HG03139 (cell line): ENCODE data around the gene ARL8B.
"Not testable (repeated sequence)": the region's sequence is repeated elsewhere in the genome, so short reads cannot be mapped to it uniquely, and the experiment has no call there.

Experiments
- ATAC-seq: cut with Tn5 transposase; IDR thresholded peaks from one replicate; pipeline ENCODE4 v1.9.1; 2021; ENCODE audit not compliant: unreplicated experiment

Gene ARL8B

DNA sequence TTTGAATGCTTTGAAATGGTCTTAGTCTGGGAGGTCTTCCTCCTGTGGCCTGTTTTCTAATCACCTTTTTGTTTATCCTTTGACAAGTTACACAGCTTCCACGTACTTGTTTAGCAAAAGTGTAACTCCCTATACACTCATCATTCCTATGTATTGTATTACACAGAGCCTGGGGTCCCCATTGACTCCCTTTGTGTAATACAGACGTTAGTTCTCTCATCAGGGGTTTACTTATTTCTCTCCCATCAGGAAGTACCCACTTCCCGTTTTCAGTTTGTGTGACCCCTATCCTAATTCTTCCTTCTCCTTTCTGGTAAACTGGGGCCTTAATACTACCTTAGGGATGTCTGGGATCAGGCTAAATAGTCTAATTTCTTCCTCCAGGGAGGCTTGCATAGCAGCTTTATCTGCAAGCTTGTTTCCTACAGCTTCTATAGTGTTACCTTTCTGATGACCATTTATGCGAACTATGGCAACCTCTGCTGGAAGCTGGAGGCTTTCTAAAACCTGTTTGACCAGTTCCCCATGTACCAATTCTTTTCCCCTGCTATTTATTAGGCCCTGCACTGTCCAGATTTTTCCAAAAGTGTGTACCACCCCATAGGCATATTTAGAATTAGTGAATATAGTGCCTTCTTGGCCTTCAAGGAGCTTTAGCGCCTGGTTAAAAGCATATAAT is 22.4 kb downstream of the ARL8B start:
- no peak for ATAC-seq

DNA sequence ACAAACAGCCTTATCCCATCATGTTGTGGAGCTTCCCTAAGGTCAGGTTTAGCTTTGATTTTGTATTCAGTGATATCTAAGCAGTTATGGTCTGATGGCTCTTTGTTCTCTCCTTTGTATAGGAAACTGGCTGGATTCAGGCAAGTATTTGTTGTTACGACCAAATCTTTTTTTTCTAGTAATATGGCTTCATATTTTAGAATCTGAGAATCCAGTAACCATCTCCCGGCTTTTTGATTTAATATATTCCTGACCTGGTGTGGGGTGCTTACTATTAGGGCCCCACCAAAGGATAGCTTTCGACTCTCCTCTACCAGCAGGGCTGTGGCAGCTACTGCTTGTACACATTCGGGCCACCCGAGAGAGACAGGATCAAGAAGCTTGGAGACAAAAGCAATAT is 23.0 kb downstream of the ARL8B start:
- no peak for ATAC-seq

DNA sequence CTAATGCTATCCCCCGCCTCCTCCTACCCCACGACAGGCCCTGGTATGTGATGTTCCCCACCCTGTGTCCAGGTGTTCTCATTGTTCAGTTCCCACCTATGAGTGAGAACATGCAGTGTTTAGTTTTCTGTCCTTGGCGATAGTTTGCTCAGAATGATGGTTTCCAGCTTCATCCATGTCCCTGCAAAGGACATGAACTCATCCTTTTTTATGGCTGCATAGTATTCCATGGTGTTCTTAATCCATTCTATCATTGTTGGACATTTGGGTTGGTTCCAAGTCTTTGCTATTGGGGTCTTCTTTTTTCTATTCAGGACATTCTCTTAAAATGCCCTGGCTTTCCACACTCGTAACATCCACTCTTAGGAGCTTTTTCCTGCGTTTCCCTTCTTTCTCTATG is 25.1 kb downstream of the ARL8B start:
- not testable (repeated sequence) for ATAC-seq

DNA sequence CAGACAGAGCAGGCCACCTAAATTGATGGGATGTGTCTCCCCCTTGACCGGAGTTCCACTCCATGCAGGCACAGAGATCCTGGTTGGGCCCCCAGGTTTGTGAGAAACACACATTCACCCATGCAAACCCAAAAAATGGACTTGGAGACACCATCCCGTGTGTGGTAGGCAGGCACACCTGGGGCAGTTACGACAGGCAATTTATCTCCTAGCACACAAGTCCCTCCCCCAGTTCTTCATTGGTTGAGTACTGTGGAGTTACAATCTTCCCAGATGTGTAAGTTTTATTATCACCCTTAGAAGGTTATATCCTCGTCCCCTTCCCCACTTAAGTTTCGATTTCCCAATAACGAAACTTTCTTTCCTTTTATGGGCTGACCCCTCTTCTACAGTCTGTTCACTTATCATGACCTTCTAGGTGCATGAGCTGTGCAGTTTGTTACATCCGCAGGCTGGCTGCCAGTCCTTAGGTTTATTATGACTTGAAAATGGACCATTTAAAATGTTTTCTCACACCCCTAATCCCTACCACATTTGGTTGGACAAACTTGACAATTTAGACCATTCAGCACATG is 27.3 kb downstream of the ARL8B start:
- ATAC-seq, result no peak

DNA sequence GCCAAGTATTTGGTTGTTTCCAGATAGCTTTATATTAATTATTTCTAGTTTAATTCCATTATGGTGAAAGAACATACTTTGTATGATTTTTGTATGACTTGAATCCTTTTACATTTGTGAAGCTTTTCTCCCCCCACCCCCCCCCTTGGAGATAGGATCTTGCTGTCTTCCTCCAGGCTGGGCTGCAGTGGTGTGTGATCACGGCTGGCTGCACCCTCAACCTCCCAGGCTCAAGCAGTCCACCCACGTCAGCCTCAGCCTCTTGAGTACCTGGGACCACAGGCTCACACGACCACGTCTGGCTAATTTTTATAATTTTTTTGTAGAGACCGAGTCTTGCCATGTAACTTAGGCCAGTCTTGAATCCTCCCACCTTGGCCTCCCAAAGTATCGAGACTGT is 29.5 kb downstream of the ARL8B start:
- no peak for ATAC-seq

DNA sequence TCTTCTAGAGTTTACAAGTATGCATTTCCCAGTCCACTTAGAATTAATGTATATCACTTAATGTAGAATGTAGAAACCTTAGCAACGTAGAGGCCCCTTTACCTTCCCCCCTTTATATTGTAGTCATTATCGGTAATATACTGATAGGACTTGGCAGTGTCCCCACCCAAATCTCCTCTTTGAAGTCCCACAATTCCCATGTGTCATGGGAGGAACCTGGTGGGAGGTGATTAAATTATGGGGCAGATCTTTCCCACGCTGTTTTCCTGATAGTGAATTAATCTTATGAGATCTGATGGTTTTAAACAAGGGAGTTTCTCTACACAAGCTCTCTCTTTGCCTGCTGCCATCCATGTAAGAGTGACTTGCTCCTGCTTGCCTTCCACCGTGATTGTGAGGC is 31.0 kb downstream of the ARL8B start:
- ATAC-seq, result no peak

DNA sequence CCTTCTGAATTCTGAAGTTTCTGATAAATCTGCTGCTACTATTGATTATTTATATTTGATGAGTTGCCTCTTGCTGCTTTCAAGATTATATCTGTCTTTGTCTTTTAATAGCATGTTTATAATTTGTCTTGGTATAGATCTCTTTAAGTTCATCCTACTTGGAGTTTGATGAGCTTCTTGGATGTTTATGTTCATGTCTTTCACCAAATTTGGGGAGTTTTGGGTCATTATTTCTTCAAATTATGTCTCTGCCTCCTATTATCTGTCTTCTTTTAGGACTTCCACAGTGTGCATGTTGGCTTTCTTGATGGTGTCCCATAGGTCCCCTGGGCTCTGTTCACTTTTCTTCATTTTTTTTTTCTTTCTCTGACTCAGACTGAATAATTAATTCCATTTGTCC is 33.1 kb downstream of the ARL8B start:
- ATAC-seq, result no peak

DNA sequence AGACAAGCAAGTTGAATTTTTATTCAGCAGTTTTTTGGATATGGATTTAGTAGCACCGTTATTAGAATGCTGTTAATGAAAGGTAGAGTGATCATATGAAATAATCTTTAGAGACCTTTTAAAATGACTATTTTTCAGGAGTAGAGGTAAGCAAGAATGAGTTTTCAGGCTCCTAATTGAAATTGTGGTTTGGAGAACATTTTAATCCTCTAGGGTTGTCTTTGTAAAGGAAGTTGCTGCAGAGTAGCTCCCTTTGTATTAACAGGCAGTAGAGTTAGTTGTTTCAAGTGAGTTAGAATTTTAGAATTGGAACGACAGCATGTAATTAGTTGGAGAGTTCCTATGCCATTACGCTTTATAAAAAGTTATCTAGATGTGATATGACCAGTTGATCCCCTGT is 38.2 kb downstream of the ARL8B start:
- ATAC-seq, result no peak

DNA sequence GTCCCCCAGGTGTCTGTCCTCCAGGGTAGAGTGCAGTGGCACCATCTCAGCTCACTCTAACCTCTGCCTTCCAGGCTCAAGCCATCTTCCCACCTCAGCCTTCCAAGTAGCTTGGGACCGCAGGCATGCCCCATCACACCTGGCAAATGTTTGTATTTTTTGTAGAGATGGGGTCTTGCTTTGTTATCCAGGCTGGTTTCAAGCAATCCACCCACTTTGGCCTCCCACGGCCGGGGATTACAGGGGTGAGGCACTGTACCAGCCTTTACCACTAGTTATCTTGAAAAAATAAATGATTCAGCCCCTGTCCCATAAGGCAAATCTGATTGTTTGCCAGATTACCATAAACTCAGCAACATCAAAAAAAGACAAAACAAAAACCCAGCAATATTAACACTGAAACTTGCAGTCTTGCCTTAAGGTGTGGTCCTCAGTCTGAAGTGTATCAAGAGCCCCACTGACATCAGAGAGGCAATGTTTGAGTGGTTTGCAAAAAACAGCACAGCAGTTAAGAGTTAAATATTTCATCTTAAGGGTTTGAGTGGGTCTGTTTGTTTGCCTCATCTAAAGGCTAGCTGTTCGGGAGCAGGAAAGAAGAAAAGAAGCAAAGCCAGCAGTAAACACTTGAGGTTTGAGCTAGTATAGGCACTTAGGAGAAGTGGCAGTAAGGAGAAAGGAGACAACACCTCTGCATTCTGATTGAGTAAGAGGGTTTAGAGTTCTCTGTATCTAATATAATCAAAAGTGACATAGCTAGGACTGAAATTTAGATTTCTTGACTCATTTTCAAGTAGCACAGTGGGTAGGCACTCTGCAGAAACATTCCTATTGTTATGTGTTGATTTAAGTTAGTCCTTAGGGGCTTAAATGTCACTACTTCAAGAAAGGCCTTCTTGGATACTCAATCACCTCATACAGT is 39.1 kb downstream of the ARL8B start:
- no peak for ATAC-seq

DNA sequence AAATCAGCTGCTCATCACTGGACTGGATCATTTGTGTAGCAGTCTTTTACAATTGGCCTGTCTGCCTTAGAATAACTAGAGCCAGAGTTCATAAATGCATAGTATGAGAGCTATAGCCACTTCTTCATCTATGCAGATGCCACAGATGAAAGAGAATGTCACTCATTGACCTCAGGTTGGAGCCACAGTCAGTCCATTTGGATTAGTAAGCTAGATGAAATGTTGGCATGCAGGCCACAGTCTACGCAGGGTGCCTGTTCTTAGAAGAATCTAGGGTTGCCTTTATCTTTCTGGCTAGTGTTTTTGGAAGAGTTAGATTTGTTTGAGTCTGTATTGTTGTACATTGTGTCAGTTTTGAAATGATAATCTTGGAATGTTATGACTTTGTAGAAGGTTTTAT is 40.0 kb downstream of the ARL8B start:
- no peak for ATAC-seq

DNA sequence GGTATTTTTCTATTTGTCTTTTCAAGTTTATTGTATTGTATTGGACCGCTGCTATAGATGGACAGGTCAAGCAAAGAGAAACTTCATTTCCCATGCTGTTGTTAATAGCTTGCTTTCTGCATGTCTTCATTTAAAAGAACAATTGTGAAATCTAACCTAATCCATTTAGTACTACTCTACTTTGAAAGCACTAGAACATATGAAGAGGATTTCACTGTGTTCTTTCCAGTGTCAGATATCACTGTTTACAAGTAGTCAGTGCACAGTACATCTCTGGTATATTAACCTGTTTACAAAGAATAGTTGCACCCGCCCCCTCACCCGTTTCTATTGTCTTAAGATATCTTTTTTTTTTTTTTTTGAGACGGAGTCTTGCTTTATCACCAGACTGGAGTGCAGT is 43.6 kb downstream of the ARL8B start:
- no peak for ATAC-seq

DNA sequence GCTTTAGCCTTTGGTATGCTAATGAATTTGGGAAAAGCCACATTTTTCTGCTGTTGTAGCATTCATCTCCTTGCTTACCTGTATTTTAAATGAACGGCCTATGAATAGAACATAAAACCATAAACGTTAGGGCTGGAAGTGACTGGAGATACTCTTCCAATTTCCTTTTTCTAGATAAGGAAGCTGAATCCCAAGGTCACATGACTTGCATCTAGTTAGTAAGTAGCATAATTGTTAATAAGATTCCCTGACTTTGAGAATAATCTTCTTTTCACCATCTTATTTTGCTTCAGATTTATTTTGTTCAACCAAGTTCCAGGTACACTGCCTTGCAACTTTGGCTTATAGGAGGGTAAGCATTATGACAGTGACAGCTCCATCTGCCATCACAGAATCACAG is 44.8 kb downstream of the ARL8B start:
- ATAC-seq, result no peak

DNA sequence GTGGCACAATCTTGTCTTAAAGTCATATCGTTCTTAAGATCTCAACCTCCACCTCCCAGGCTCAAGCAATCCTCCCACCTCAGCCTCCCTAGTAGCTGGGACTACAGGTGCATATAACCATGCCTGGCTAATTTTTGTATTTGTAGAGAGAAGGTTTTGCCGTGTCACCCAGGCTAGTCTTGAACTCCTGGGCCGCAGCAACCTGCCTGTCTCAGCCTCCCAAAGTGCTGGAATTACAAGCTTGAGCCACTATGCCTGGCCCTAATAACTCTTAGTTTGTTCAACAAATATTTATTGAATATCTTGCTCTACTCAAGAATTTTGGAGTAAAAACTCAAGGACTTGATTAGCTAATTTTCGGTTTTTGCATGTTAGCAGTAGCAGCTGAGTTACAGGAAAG is 46.0 kb downstream of the ARL8B start:
- ATAC-seq, result no peak

DNA sequence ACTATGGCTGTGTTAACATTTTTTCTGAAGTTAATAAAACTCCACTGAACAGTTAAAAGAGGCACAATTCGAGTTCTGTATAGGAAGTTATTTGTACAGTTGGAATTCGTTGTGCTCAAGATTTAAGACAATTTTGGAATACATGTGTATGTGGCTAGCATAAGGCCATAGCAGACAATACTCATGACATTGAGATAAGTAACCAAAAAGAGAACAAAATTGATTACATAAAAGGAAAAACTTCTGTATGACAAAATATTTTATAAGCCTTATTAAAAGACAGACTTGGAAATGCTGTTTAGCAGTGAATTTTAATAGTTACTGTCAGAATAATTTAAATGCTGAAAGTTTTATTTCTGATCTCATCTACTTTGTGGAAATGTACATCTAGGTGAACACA is 47.7 kb downstream of the ARL8B start:
- ATAC-seq, result no peak

DNA sequence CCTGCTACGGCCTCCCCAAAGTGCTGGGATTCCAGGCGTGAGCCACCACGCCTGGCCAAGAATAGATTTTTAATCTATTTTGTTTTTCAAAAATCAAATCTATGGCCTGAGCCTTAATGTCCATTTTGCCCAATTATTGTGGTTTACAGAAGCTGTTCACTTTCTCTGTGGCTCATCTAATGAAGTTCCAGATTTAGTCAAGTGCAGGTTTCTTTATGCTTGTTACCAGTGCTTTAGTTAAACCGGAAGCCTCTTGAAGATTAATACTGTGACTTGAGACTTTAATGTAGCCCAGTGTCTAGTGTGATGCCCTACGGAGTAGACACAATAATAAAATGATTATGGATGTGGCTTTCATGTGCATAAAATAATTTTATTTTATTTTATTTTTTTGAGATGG is 48.9 kb downstream of the ARL8B start:
- no peak for ATAC-seq

DNA sequence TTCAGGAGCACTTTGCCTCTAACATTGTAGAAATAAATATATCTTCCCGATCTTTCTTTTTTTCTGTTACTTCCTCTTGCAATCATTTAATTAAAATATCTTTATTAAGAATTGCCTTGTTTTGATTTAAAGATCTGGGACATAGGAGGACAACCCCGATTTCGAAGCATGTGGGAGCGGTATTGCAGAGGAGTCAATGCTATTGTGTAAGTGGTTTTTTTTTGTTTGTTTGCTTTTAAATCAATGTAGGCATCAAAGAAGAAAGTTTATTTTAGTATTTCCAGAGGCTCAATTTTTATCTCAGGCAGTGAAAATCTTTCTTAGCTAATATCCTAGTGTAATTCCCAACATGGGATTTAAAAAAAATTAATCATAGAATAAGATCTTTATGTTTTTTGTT is 49.9 kb downstream of the ARL8B start:
- ATAC-seq, result no peak

DNA sequence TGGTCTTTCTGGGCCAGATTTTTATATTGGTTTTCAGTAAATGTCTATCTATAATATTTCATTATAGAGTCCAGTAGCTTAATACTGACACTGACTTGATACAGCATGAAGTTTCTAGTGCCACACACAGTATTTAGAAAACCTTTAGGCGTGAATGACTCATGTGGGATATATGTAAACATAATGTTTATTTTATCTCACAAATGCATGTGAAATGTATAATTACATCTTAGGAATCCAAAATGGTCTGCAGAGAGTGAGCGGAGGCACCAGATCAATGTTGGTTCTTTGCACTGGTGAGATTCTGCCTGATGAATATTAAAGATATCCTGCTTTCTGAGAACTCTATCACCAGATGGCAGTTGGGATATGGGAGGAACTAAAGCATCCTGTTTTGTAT is 56.9 kb downstream of the ARL8B start:
- ATAC-seq, result not testable (repeated sequence)

DNA sequence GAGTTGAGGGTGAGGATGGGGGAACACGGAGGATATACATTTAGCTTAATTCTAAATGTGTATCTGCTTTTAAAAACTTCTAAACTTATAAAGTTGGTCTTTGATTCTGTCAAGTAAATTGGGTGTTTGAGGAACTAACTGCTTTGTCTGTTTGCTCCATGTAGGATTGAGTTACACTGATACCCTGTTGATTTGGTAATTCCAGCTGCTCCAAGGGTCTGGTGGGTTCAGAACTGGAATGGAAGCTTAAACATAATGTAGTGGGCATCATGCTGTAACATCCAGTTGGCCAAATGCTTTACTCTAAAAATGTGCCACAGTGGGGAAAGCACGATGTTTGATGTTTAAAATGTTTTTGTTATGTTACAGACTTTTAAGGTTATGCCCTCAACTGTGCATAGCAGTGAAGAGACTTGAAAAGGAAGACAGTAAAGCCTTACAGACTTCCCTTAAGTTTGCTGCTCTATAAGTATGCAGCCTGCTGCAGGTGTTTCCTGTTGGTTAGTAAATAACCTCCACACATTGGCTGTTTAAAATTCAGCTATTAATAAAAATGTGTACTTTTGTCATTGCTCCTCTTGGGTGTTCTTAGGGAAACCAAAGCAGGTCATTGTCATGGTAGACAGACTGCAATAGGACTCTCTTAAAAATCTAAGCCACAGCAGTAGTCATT is 59.5 kb downstream of the ARL8B start:
- peak; percentile 72 for ATAC-seq

DNA sequence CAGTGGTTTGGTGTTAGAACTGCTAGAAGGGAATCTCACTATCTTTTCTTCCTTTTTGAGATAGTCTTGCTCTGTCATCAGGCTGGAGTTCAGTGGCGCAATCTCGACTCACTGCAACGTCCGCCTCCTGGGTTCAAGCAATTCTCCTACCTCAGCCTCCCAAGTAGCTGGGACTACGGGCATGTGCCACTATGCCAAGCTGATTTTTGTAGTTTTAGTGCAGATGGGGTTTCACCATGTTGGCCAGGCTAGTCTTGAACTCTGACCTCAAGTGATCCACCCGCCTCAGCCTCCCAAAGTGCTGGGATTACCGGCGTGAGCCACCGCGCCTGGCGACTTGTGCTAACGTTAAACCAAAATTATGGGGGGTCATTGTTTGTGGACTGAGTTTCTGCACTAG is 61.6 kb downstream of the ARL8B start:
- ATAC-seq, result not testable (repeated sequence)

DNA sequence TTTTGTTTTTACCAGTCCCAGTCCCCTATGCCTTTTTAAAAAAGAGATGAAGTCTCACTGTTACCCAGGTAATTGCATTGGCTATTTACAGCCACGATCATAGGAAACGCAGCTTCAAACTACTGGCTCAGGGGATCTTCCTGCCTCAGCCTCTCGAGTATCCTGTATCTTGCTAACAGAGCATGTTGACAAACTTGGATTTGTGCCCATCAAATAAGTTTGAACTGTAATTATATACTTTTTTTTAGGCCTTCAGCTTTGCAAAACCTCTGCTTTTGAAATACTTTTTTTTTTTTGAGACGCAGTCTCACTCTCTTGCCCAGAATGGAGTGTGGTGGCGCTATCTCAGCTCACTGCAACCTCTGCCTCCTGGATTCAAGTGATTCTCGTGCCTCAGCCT is 62.4 kb downstream of the ARL8B start:
- no peak for ATAC-seq

DNA sequence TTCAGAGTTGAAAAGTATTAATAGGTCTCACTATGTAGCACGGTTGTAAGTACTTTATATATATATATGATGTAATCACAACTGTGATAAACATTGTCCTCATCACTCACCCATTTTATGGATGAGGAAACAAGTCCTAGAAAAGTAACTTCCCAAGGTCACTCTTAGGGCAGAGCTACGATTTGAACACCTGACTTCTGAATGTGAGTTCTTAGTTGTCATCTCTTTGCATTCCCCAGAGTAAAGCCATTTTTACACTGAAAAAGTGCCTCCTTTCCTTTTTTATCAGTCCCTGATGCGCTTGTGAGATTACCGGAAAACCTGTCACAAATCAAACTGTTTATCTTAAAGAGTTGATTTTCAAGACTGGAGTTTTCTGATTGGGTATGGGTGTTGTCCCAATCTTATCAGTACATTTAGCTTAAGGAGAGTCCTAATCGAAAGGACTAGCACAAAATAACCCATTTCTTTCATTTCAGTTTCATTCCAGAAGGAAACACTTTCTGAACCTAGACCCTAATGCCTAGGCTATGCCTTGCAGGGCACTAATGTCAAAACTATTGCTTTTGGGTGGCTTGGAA is 63.1 kb downstream of the ARL8B start:
- no peak for ATAC-seq
